ENCODE measurements around the gene GIPC1. TPM values are rescaled to one million over a fixed set of nuclear protein-coding genes. Genes with fewer than 3 reads are reported as not detected.
"Not testable (repeated sequence)": the region's sequence is repeated elsewhere in the genome, so short reads cannot be mapped to it uniquely, and the experiment has no call there.

The GIPC1 gene
- total RNA-seq, 1 experiment from 2014 or later: 59.4 TPM

GRCh38 chr19:14460935-14461334, 35.0 kb downstream of the GIPC1 start:
- Histone ChIP-seq H3K27me3 (replicated peaks; ENCODE audit: insufficient read depth, low read depth, low read length, poor library complexity) (no peaks in the 10 kb centered on the region), H3K9me3 (ENCODE audit: low read depth, low read length, poor library complexity, severe bottlenecking) (no peaks in the 10 kb centered on the region), H3K4me3 (ENCODE audit: low read depth, low read length, poor library complexity, severe bottlenecking) (no peak overlapping the region), H3K27ac (ENCODE audit: low read depth, low read length, poor library complexity, severe bottlenecking) (no peak overlapping the region), H3K36me3 (ENCODE audit: insufficient read depth, low read length, poor library complexity, severe bottlenecking) (peaks cover 7% of the 10 kb centered on the region), H3K4me1 (ENCODE audit: insufficient read depth, low read length, poor library complexity, severe bottlenecking) (no peaks in the 10 kb centered on the region)
- ChIA-PET CTCF (interaction anchor here (1.1 kb wide), 1 partner anchor 11 kb away, joined by 11 read pairs; no protein-coding TSS in a partner anchor), POLR2A (ENCODE audit: low non-redundant PET) (no interaction called here)
- intact Hi-C loops (cut with micrococcal nuclease; ENCODE audit: unreplicated experiment): no loop called here
- no TSS peak for BruUV-seq (replicated peaks)
- no peak for TF ChIP-seq CTCF (conservative IDR thresholded peaks at IDR 0.05; ENCODE audit: low read depth, low read length)
- TF ChIP-seq EZH2 (IDR thresholded peaks at IDR 0.05; ENCODE audit: borderline replicate concordance, low read depth, low read length, poor library complexity, severe bottlenecking): no peak
- no peak for DNase-seq (ENCODE audit: low spot score)

- DNase-seq (ENCODE audit: low spot score): no peak
- CTCF ChIA-PET: interaction anchor here (1.1 kb wide), 1 partner anchor 12 kb away, joined by 11 read pairs; no protein-coding TSS in a partner anchor
- Histone ChIP-seq H3K9me3 (ENCODE audit: low read depth, low read length, poor library complexity, severe bottlenecking) (no peaks in the 10 kb centered on the region), H3K36me3 (ENCODE audit: insufficient read depth, low read length, poor library complexity, severe bottlenecking) (peaks cover 7% of the 10 kb centered on the region), H3K4me3 (ENCODE audit: low read depth, low read length, poor library complexity, severe bottlenecking) (no peak overlapping the region), H3K27ac (ENCODE audit: low read depth, low read length, poor library complexity, severe bottlenecking) (no peak overlapping the region), H3K27me3 (replicated peaks; ENCODE audit: insufficient read depth, low read depth, low read length, poor library complexity) (no peaks in the 10 kb centered on the region), H3K4me1 (ENCODE audit: insufficient read depth, low read length, poor library complexity, severe bottlenecking) (no peaks in the 10 kb centered on the region)
- BruUV-seq (replicated peaks): no TSS peak
- intact Hi-C loops (cut with micrococcal nuclease; ENCODE audit: unreplicated experiment): no loop called here
- POLR2A ChIA-PET (ENCODE audit: low non-redundant PET): no interaction called here
- TF ChIP-seq EZH2 (IDR thresholded peaks at IDR 0.05; ENCODE audit: borderline replicate concordance, low read depth, low read length, poor library complexity, severe bottlenecking) (no peak), CTCF (conservative IDR thresholded peaks at IDR 0.05; ENCODE audit: low read depth, low read length) (no peak)
Measured at GRCh38 chr19:14459703-14460102, 36.2 kb downstream of the GIPC1 start.

- BruUV-seq (replicated peaks); intact Hi-C loops (cut with micrococcal nuclease; ENCODE audit: unreplicated experiment); DNase-seq (ENCODE audit: low spot score); CTCF ChIA-PET; H3K27ac ChIP-seq (ENCODE audit: low read depth, low read length, poor library complexity, severe bottlenecking); H3K27me3 ChIP-seq (replicated peaks; ENCODE audit: insufficient read depth, low read depth, low read length, poor library complexity); H3K4me1 ChIP-seq (ENCODE audit: insufficient read depth, low read length, poor library complexity, severe bottlenecking); POLR2A ChIA-PET (ENCODE audit: low non-redundant PET); H3K9me3 ChIP-seq (ENCODE audit: low read depth, low read length, poor library complexity, severe bottlenecking); H3K4me3 ChIP-seq (ENCODE audit: low read depth, low read length, poor library complexity, severe bottlenecking): not testable (repeated sequence)
- H3K36me3 ChIP-seq (ENCODE audit: insufficient read depth, low read length, poor library complexity, severe bottlenecking): peaks cover 28% of the 10 kb centered on the region
Measured at GRCh38 chr19:14452303-14452702, 43.6 kb downstream of the GIPC1 start.

- no TSS peak for BruUV-seq (replicated peaks)
- H3K36me3 ChIP-seq (ENCODE audit: insufficient read depth, low read length, poor library complexity, severe bottlenecking): peaks cover 37% of the 10 kb centered on the region
- H3K9me3 ChIP-seq (ENCODE audit: low read depth, low read length, poor library complexity, severe bottlenecking): no peaks in the 10 kb centered on the region
- H3K4me3 ChIP-seq (ENCODE audit: low read depth, low read length, poor library complexity, severe bottlenecking): no peak overlapping the region
- TF ChIP-seq CTCF (conservative IDR thresholded peaks at IDR 0.05; ENCODE audit: low read depth, low read length) (no peak), EZH2 (IDR thresholded peaks at IDR 0.05; ENCODE audit: borderline replicate concordance, low read depth, low read length, poor library complexity, severe bottlenecking) (no peak)
- intact Hi-C loops (cut with micrococcal nuclease; ENCODE audit: unreplicated experiment): no loop called here
- no peak for DNase-seq (ENCODE audit: low spot score)
- H3K27me3 ChIP-seq (replicated peaks; ENCODE audit: insufficient read depth, low read depth, low read length, poor library complexity): no peaks in the 10 kb centered on the region
- H3K27ac ChIP-seq (ENCODE audit: low read depth, low read length, poor library complexity, severe bottlenecking): no peak overlapping the region
- POLR2A ChIA-PET (ENCODE audit: low non-redundant PET): no interaction called here
- H3K4me1 ChIP-seq (ENCODE audit: insufficient read depth, low read length, poor library complexity, severe bottlenecking): no peaks in the 10 kb centered on the region
- CTCF ChIA-PET: interaction anchor here (0.6 kb wide), 2 partner anchors 80 to 444 kb away, joined by 3 to 8 read pairs; no protein-coding TSS in a partner anchor
Measured at GRCh38 chr19:14450876-14451275, 45.1 kb downstream of the GIPC1 start.

All from A673 (cell line).